IPS-18a (cell line): ENCODE measurements around the gene GRIN2A.

Experiments used
- H3K27ac ChIP-seq: one replicate; pipeline ENCODE4 v1.5.1; 2013; ENCODE audit warnings: low read length
- H3K27me3 ChIP-seq: one replicate; pipeline ENCODE4 v1.6.1; 2013; ENCODE audit warnings: mild to moderate bottlenecking, low read length; ENCODE audit not compliant: control insufficient read depth, insufficient read depth
- H3K36me3 ChIP-seq: one replicate; pipeline ENCODE4 v1.6.1; 2013; ENCODE audit warnings: low read depth, low read length; ENCODE audit not compliant: control insufficient read depth
- H3K4me1 ChIP-seq: one replicate; pipeline ENCODE4 v1.6.1; 2013; ENCODE audit warnings: low read depth, low read length; ENCODE audit not compliant: control insufficient read depth
- H3K4me3 ChIP-seq: one replicate; pipeline ENCODE4 v1.5.1; 2013; ENCODE audit warnings: low read length
- H3K9ac ChIP-seq: one replicate; pipeline ENCODE4 v1.6.1; 2013; ENCODE audit warnings: mild to moderate bottlenecking, low read length, moderate library complexity
- H3K9me3 ChIP-seq: one replicate; pipeline ENCODE4 v1.6.1; 2013; ENCODE audit warnings: low read depth, low read length; ENCODE audit not compliant: control insufficient read depth

Gene GRIN2A

GRCh38 chr16:9800186-9800738 lies 382.0 kb downstream of the GRIN2A start:
- no peaks in the 10 kb centered on the region for H3K4me1 ChIP-seq
- no peak overlapping the region for H3K27ac ChIP-seq
- no peaks in the 10 kb centered on the region for H3K36me3 ChIP-seq
- H3K4me3 ChIP-seq: no peak overlapping the region
- no peaks in the 10 kb centered on the region for H3K9me3 ChIP-seq
- no peaks in the 10 kb centered on the region for H3K27me3 ChIP-seq
- H3K9ac ChIP-seq: no peak overlapping the region

- Histone ChIP-seq H3K9me3 (no peaks in the 10 kb centered on the region), H3K36me3 (no peaks in the 10 kb centered on the region), H3K27me3 (no peaks in the 10 kb centered on the region)
Measured at GRCh38 chr16:9798952-9799580, 383.2 kb downstream of the GRIN2A start.

GRCh38 chr16:9798474-9798873 lies 383.8 kb downstream of the GRIN2A start:
- Histone ChIP-seq H3K27ac (no peak overlapping the region), H3K36me3 (no peaks in the 10 kb centered on the region), H3K4me3 (no peak overlapping the region), H3K27me3 (no peaks in the 10 kb centered on the region), H3K4me1 (no peaks in the 10 kb centered on the region), H3K9me3 (no peaks in the 10 kb centered on the region), H3K9ac (no peak overlapping the region)

More at GRCh38 chr16:9798952-9799580, 383.2 kb downstream of the GRIN2A start:
- H3K4me1 ChIP-seq: no peaks in the 10 kb centered on the region
- H3K27ac ChIP-seq: no peak overlapping the region
- H3K4me3 ChIP-seq: no peak overlapping the region
- no peak overlapping the region for H3K9ac ChIP-seq

DNA sequence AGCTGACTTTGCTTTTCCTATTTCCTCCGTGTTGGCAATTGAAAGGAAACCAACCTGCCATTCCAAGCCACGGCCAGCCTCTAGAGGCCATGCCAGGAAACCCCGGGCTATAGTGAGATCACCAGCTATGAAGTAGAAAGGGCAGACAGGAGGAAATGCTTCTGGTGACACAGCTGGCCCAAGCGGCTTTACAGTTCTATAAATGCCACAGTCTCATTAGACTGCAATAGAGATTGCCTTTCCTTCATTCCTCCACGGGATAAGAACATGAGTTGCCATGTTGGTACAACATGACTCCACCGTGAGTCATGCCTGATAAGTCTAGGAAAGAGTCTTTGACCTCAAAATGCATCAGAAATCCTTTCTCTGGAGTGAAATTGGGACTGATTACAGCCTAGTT lies 384.9 kb downstream of the GRIN2A start:
- H3K27me3 ChIP-seq: no peaks in the 10 kb centered on the region
- no peaks in the 10 kb centered on the region for H3K36me3 ChIP-seq
- no peak overlapping the region for H3K4me3 ChIP-seq
- no peak overlapping the region for H3K27ac ChIP-seq
- no peaks in the 10 kb centered on the region for H3K4me1 ChIP-seq
- no peaks in the 10 kb centered on the region for H3K9me3 ChIP-seq
- H3K9ac ChIP-seq: no peak overlapping the region

- Histone ChIP-seq H3K9ac (no peak overlapping the region), H3K36me3 (no peaks in the 10 kb centered on the region), H3K4me3 (no peak overlapping the region), H3K9me3 (no peaks in the 10 kb centered on the region), H3K27ac (no peak overlapping the region), H3K27me3 (no peaks in the 10 kb centered on the region), H3K4me1 (no peaks in the 10 kb centered on the region)
Measured at GRCh38 chr16:9793623-9794022, 388.6 kb downstream of the GRIN2A start.

DNA sequence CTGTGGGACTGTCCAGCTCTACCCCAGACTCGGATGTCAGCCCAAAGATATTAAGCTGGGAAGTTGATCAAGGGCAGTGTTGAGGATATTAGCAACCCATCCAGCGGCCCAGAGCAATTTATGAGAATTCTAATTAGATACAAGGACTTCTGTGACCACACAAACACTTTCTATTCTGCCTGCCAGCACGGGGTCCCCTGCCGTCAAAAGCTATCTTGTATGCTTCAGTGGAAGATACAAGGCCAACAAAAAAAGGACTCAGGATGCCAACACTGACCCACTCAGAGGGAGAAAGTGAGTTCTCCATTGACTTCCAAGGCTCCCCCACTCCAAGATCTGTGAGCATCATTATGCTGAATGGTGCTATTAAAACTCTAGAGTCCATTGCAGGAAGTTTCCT lies 390.7 kb downstream of the GRIN2A start:
- Histone ChIP-seq H3K9me3 (no peaks in the 10 kb centered on the region), H3K27me3 (no peaks in the 10 kb centered on the region), H3K36me3 (no peaks in the 10 kb centered on the region), H3K27ac (no peak overlapping the region), H3K4me3 (no peak overlapping the region), H3K4me1 (peaks cover 5% of the 10 kb centered on the region), H3K9ac (no peak overlapping the region)

DNA sequence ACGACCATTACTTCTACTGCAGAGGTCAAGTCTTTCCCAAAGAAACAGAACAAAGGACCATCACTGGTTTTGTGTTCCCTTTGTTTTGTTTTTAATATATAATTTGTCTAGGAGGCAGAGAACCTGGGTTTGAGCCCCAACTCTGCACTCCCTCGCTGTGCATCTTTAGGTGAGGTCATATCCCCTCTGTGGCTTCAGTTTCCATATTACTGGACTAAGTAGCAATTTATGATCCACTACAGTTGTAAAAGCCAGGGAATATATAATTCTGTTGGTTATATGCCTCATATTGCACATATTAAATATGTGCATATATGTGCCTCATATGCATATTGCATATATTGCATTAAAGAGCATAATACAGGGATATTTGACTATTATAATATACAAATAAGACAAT lies 392.0 kb downstream of the GRIN2A start:
- H3K4me3 ChIP-seq: no peak overlapping the region
- no peaks in the 10 kb centered on the region for H3K9me3 ChIP-seq
- no peaks in the 10 kb centered on the region for H3K27me3 ChIP-seq
- no peaks in the 10 kb centered on the region for H3K36me3 ChIP-seq
- peaks cover 5% of the 10 kb centered on the region for H3K4me1 ChIP-seq
- H3K27ac ChIP-seq: no peak overlapping the region
- no peak overlapping the region for H3K9ac ChIP-seq

DNA sequence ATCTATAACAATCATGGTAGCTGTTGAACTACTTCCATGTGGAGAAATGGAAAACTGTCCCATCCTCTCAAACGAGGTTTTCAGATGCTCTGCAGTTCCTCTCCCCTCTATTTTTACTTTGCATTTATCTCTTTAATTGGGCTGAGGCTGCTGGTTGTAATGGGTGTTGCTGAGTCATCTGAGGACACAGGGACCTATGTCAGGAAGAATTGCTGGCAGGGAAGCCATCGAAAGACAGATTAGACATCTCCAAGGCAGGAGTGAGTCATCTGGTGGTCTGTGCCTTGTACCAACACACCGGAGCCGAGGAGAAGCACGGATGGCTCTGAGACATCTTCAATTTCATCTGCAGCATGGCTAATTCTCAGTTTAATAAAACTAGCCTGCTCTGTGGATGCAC lies 394.5 kb downstream of the GRIN2A start:
- Histone ChIP-seq H3K9ac (no peak overlapping the region), H3K4me3 (no peak overlapping the region), H3K27me3 (no peaks in the 10 kb centered on the region), H3K27ac (no peak overlapping the region), H3K9me3 (no peaks in the 10 kb centered on the region), H3K4me1 (peaks cover 5% of the 10 kb centered on the region), H3K36me3 (no peaks in the 10 kb centered on the region)

- Histone ChIP-seq H3K27ac (no peak overlapping the region), H3K9me3 (no peaks in the 10 kb centered on the region), H3K36me3 (no peaks in the 10 kb centered on the region), H3K4me3 (no peak overlapping the region), H3K27me3 (no peaks in the 10 kb centered on the region), H3K4me1 (no peaks in the 10 kb centered on the region), H3K9ac (no peak overlapping the region)
Measured at GRCh38 chr16:9780831-9781230, 401.4 kb downstream of the GRIN2A start.

DNA sequence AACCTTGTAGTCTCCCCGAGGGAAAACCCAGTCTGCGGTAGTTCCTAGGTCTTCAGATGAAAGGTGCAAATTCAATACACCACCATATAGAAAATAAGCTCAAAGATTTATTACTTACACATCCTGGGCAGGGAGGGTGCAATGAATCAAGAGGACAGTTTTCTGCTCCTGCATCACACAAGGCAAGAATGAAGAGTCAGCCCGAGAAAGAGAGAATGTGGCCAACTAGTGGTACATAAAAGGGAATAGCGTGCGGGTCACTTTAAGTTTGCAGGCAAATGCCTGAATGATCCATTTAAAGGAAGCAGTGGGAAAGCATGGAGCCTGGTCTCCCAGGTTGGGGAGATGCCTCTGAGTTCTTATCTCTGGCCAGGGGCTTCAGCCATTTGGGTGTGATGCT lies 403.4 kb downstream of the GRIN2A start:
- no peaks in the 10 kb centered on the region for H3K4me1 ChIP-seq
- H3K9me3 ChIP-seq: no peaks in the 10 kb centered on the region
- no peak overlapping the region for H3K9ac ChIP-seq
- no peaks in the 10 kb centered on the region for H3K36me3 ChIP-seq
- H3K4me3 ChIP-seq: no peak overlapping the region
- no peaks in the 10 kb centered on the region for H3K27me3 ChIP-seq
- H3K27ac ChIP-seq: no peak overlapping the region

GRCh38 chr16:9775998-9776397 lies 406.2 kb downstream of the GRIN2A start:
- H3K9me3 ChIP-seq: no peaks in the 10 kb centered on the region
- no peaks in the 10 kb centered on the region for H3K27me3 ChIP-seq
- no peak overlapping the region for H3K4me3 ChIP-seq
- H3K27ac ChIP-seq: no peak overlapping the region
- H3K36me3 ChIP-seq: no peaks in the 10 kb centered on the region
- H3K9ac ChIP-seq: no peak overlapping the region
- H3K4me1 ChIP-seq: no peaks in the 10 kb centered on the region

DNA sequence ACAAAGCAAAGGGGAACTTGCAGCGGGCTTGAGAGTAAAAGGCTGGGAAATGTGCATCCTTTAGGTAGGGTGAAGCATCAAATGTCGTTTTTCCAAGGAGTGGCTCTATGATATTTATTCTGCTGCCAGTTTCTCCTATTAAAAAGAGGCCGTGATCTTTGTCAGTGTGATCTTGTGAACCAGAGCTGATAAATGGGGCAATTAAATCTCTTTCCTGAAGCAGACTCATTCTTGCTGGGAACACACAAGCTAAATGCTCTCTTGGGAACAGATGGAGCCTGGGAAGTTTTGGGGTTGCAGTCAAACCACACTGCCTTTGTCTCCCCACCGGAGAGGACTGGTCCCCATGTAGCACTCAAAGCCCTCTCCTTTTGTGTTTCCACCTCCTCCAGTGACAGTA lies 408.9 kb downstream of the GRIN2A start:
- Histone ChIP-seq H3K4me3 (no peak overlapping the region), H3K4me1 (peaks cover 4% of the 10 kb centered on the region), H3K36me3 (no peaks in the 10 kb centered on the region), H3K9me3 (no peaks in the 10 kb centered on the region), H3K27me3 (no peaks in the 10 kb centered on the region), H3K27ac (no peak overlapping the region), H3K9ac (no peak overlapping the region)
